Suprapubic skin (tissue), 4 donors: ENCODE results near the gene C1orf56. TPM values are rescaled to one million over a fixed set of nuclear protein-coding genes. Genes with fewer than 3 reads are reported as not detected.

Experiments
- DNase-seq, 2 donors: peaks; one replicate each; pipeline ENCODE4 v3.0.0-alpha.2; 2019; ENCODE audit warnings: low spot score in 2 of 2
- H3K27ac ChIP-seq: fragments of 200-600 bp; sonication (generic); one replicate; pipeline ENCODE4 v1.5.1; 2019
- H3K27me3 ChIP-seq: fragments of 200-600 bp; sonication (generic); one replicate; pipeline ENCODE4 v1.5.1; 2019
- H3K36me3 ChIP-seq: fragments of 200-600 bp; sonication (generic); one replicate; pipeline ENCODE4 v1.5.1; 2019
- H3K4me1 ChIP-seq: fragments of 200-600 bp; sonication (generic); one replicate; pipeline ENCODE4 v1.5.1; 2019
- H3K4me3 ChIP-seq: fragments of 200-600 bp; sonication (generic); one replicate; pipeline ENCODE4 v1.5.1; 2019; ENCODE audit warnings: mild to moderate bottlenecking
- H3K9me3 ChIP-seq: fragments of 200-600 bp; sonication (generic); one replicate; pipeline ENCODE4 v1.5.1; 2019
- EP300 ChIP-seq: sonication (generic); formaldehyde crosslinking; IDR thresholded peaks from one replicate; pipeline ENCODE4 v1.6.1; 2017; ENCODE audit warnings: antibody characterized with exemption
- POLR2A ChIP-seq, 2 donors: fragments of 450-650 bp; IDR thresholded peaks; one replicate each; pipeline ENCODE4 v1.6.1; 2017; ENCODE audit warnings: antibody characterized with exemption in 2 of 2, mild to moderate bottlenecking in 2 of 2, moderate library complexity in 2 of 2
- POLR2AphosphoS5 ChIP-seq, 3 donors: sonication (generic); formaldehyde crosslinking; IDR thresholded peaks; one replicate each; pipeline ENCODE4 v1.6.1; 2017; ENCODE audit warnings: antibody characterized with exemption in 3 of 3
- WGBS: methylation state at CpG from one replicate; pipeline ENCODE4 v1.1.5; 2018; 5-methylcytosine and 5-hydroxymethylcytosine counted together
- total RNA-seq, 4 donors: library from RNA; depleted of rRNA; stranded (reverse); fragments of >200 nt; gene quantifications; one replicate each; pipeline ENCODE4 v1.1.0, GENCODE V29; 2016
- TF ChIP-seq, protein P1 (sequence below), 2 donors: fragments of 200-600 bp in 1 of 2; fragments of 450-650 bp in 1 of 2; sonication (generic) in 1 of 2; IDR thresholded peaks; one replicate each; pipeline ENCODE4 v1.5.1; 2016 to 2019; ENCODE audit warnings: antibody characterized with exemption in 2 of 2, mild to moderate bottlenecking in 1 of 2, moderate library complexity in 1 of 2

The C1orf56 gene, protein sequence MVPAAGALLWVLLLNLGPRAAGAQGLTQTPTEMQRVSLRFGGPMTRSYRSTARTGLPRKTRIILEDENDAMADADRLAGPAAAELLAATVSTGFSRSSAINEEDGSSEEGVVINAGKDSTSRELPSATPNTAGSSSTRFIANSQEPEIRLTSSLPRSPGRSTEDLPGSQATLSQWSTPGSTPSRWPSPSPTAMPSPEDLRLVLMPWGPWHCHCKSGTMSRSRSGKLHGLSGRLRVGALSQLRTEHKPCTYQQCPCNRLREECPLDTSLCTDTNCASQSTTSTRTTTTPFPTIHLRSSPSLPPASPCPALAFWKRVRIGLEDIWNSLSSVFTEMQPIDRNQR
- 1 to 10 TPM; 2.7 to 4.7 (median 3.9) TPM for total RNA-seq

DNA sequence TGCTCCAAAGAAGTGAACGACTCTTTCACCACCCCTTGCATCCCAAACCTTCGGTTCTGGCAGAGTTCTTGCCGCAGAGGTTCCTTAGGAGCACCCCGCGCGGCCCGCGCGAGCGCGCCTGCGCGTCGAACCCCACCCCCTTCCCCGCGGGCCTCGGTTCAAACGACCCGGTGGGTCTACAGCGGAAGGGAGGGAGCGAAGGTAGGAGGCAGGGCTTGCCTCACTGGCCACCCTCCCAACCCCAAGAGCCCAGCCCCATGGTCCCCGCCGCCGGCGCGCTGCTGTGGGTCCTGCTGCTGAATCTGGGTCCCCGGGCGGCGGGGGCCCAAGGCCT is at the start of gene C1orf56:
C1orf56 (plus strand) TSS at position 161 of the 334 bp plus-strand sequence; CDS start at position 258, 97 bp downstream.
- WGBS = 0% methylated on average over 11 of the region's 29 CpGs
- Histone ChIP-seq H3K36me3 (peaks cover 16% of the 10 kb centered on the region), H3K9me3 (no peaks in the 10 kb centered on the region), H3K4me1 (peaks cover 25% of the 10 kb centered on the region), H3K4me3 (peak within 1 kb of the TSS; percentile 83), H3K27me3 (no peaks in the 10 kb centered on the region), H3K27ac (peak within 1 kb of the TSS; percentile 90)
- TF ChIP-seq EP300 (no peak), POLR2AphosphoS5 (IDR thresholded peaks at IDR 0.05) (no peak), POLR2A (IDR thresholded peaks at IDR 0.05) (no peak)
- TF ChIP-seq, protein P1, sequence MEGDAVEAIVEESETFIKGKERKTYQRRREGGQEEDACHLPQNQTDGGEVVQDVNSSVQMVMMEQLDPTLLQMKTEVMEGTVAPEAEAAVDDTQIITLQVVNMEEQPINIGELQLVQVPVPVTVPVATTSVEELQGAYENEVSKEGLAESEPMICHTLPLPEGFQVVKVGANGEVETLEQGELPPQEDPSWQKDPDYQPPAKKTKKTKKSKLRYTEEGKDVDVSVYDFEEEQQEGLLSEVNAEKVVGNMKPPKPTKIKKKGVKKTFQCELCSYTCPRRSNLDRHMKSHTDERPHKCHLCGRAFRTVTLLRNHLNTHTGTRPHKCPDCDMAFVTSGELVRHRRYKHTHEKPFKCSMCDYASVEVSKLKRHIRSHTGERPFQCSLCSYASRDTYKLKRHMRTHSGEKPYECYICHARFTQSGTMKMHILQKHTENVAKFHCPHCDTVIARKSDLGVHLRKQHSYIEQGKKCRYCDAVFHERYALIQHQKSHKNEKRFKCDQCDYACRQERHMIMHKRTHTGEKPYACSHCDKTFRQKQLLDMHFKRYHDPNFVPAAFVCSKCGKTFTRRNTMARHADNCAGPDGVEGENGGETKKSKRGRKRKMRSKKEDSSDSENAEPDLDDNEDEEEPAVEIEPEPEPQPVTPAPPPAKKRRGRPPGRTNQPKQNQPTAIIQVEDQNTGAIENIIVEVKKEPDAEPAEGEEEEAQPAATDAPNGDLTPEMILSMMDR (IDR thresholded peaks at IDR 0.05) = no peak
- peak in 1 of 2 donors; percentile 83 for DNase-seq

DNA sequence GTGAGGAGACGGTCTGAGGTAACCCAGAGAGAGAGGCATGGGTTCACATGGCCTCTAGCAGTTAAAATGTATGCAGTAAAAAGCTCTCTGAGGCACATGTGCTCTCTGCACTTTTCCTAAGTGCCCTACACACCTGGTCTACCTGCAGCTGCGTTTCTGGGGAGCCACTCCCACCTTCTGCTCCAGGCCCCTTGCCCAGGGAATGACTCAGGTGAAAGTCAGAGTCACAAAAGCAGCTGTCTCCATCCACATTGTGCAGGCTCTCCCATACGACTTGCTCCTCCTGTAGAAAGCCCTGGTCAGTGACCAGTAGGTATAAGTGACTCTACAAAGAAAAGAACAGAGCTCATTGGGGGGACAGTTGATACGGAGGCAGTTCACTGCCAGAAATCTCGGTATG is 49.6 kb upstream of the C1orf56 start:
- H3K4me3 ChIP-seq = no peak overlapping the region
- no peaks in the 10 kb centered on the region for H3K9me3 ChIP-seq
- no peak for DNase-seq
- H3K27me3 ChIP-seq = no peaks in the 10 kb centered on the region
- H3K36me3 ChIP-seq = peaks cover 57% of the 10 kb centered on the region
- H3K4me1 ChIP-seq = peaks cover 25% of the 10 kb centered on the region
- no peak overlapping the region for H3K27ac ChIP-seq
- TF ChIP-seq POLR2A (IDR thresholded peaks at IDR 0.05) = no peak
- TF ChIP-seq POLR2AphosphoS5 (IDR thresholded peaks at IDR 0.05) = no peak
- TF ChIP-seq EP300 = no peak
- TF ChIP-seq, protein P1 (IDR thresholded peaks at IDR 0.05) = no peak
- WGBS = 72% methylated on average over 4 of the region's 5 CpGs

DNA sequence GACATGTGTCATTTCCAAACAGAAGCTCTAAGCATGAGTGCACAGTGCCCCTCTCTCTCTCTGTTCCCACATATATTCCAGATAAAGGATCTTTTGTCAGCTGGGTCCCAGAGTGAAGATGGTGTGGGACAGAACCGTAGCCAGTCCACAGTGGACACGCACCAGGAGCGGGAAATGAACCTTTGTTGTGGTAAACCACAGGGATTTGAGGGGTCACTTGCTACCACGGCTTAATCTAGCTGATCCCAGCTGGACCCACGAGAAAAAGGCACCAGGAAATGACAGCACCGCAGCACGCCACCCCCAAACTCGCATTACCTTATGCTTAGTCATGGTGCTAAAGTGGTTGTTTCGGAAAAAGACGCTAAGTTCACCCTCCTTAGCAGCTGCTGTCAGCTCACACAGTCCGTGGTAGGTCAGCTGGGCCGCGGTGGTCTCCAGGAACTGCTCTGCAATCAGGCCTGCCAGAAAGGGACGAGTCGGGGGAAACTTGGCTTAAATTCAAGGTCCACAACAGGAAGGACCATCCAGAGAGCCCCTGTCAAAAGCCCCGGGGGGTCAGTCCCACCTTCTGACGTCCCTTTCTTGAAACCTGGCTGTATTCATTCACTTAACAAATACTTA is 48.4 kb upstream of the C1orf56 start:
- H3K9me3 ChIP-seq = no peaks in the 10 kb centered on the region
- WGBS = 85% methylated on average over 17 of the region's 17 CpGs
- H3K27ac ChIP-seq = no peak overlapping the region
- H3K27me3 ChIP-seq = no peaks in the 10 kb centered on the region
- no peak for DNase-seq
- TF ChIP-seq EP300 (no peak), POLR2AphosphoS5 (IDR thresholded peaks at IDR 0.05) (no peak), POLR2A (IDR thresholded peaks at IDR 0.05) (no peak)
- TF ChIP-seq, protein P1 (IDR thresholded peaks at IDR 0.05) = no peak
- peaks cover 37% of the 10 kb centered on the region for H3K4me1 ChIP-seq
- H3K4me3 ChIP-seq = no peak overlapping the region
- peaks cover 57% of the 10 kb centered on the region for H3K36me3 ChIP-seq

DNA sequence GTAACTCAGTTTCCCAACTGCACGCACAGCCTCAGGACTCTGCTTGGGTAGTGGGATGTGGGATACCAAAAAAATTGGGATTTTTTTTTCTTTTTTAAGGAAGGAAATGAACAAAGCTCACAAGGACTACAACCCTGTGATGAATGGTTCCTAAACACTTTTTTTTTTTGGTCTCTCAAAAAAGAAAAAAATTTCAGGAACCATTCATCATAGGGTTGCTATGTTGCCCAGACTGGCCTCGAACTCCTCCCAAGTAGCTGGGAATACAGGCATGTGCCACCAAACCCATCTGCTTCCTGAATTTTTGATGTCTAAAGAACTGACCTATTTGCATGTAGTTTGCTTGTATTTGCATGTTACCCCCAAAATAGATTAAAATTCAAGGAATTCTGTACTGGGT is 47.6 kb upstream of the C1orf56 start:
- Histone ChIP-seq H3K4me3 (no peak overlapping the region), H3K9me3 (no peaks in the 10 kb centered on the region), H3K36me3 (peaks cover 57% of the 10 kb centered on the region), H3K27me3 (no peaks in the 10 kb centered on the region), H3K4me1 (peaks cover 43% of the 10 kb centered on the region), H3K27ac (no peak overlapping the region)
- no peak for DNase-seq
- no peak for TF ChIP-seq POLR2AphosphoS5 (IDR thresholded peaks at IDR 0.05)
- no peak for TF ChIP-seq POLR2A (IDR thresholded peaks at IDR 0.05)
- no peak for TF ChIP-seq EP300
- TF ChIP-seq, protein P1 (IDR thresholded peaks at IDR 0.05) = no peak
- 88% methylated on average over 2 of the region's 2 CpGs for WGBS

- H3K4me1 ChIP-seq = peaks cover 43% of the 10 kb centered on the region
- no peak overlapping the region for H3K4me3 ChIP-seq
- peaks cover 57% of the 10 kb centered on the region for H3K36me3 ChIP-seq
- no peak for DNase-seq
- WGBS = 93% methylated on average over 3 of the region's 3 CpGs
- no peak overlapping the region for H3K27ac ChIP-seq
- no peaks in the 10 kb centered on the region for H3K9me3 ChIP-seq
- H3K27me3 ChIP-seq = no peaks in the 10 kb centered on the region
- no peak for TF ChIP-seq EP300
- no peak for TF ChIP-seq POLR2AphosphoS5 (IDR thresholded peaks at IDR 0.05)
- TF ChIP-seq POLR2A (IDR thresholded peaks at IDR 0.05) = no peak
- TF ChIP-seq, protein P1 (IDR thresholded peaks at IDR 0.05) = no peak
Observed at GRCh38 chr1:151000408-151000807, 47.1 kb upstream of the C1orf56 start.
